HUES48 (cell line): ENCODE data around the gene BRINP1.

ENCODE experiments used
- H3K27ac ChIP-seq: one replicate; pipeline ENCODE4 v1.7.0; 2013; ENCODE audit warnings: low read depth, low read length, inconsistent platforms
- H3K27me3 ChIP-seq: 2 replicates; pipeline ENCODE4 v1.6.1; 2013; ENCODE audit warnings: mild to moderate bottlenecking, low read length; ENCODE audit not compliant: control insufficient read depth, insufficient read depth
- H3K36me3 ChIP-seq: 2 replicates; pipeline ENCODE4 v1.6.1; 2013; ENCODE audit warnings: low read length; ENCODE audit not compliant: control insufficient read depth, insufficient read depth
- H3K4me1 ChIP-seq: 2 replicates; pipeline ENCODE4 v1.6.1; 2013; ENCODE audit warnings: mild to moderate bottlenecking, low read length; ENCODE audit not compliant: control insufficient read depth, insufficient read depth
- H3K4me3 ChIP-seq: 2 replicates; pipeline ENCODE4 v1.5.1; 2013; ENCODE audit warnings: mild to moderate bottlenecking, low read depth, low read length
- H3K9ac ChIP-seq: 2 replicates; pipeline ENCODE4 v1.6.1; 2013; ENCODE audit warnings: mild to moderate bottlenecking, low read depth, low read length, moderate library complexity
- H3K9me3 ChIP-seq: 2 replicates; pipeline ENCODE4 v1.6.1; 2013; ENCODE audit warnings: low read length; ENCODE audit not compliant: control insufficient read depth, insufficient read depth

The BRINP1 gene

GRCh38 chr9:119167267-119167666, 202.0 kb downstream of the BRINP1 start:
- Histone ChIP-seq H3K4me3 (no peak overlapping the region), H3K9me3 (no peaks in the 10 kb centered on the region), H3K27ac (no peak overlapping the region), H3K36me3 (peaks cover 14% of the 10 kb centered on the region), H3K9ac (no peak overlapping the region), H3K27me3 (no peaks in the 10 kb centered on the region), H3K4me1 (no peaks in the 10 kb centered on the region)

- H3K4me3 ChIP-seq, result no peak overlapping the region
- H3K9ac ChIP-seq, result no peak overlapping the region
- no peaks in the 10 kb centered on the region for H3K9me3 ChIP-seq
- H3K27me3 ChIP-seq, result no peaks in the 10 kb centered on the region
- no peak overlapping the region for H3K27ac ChIP-seq
- no peaks in the 10 kb centered on the region for H3K4me1 ChIP-seq
- peaks cover 14% of the 10 kb centered on the region for H3K36me3 ChIP-seq
Measured at GRCh38 chr9:119166096-119166495, 203.1 kb downstream of the BRINP1 start.

GRCh38 chr9:119165131-119165530, 204.1 kb downstream of the BRINP1 start:
- peaks cover 14% of the 10 kb centered on the region for H3K36me3 ChIP-seq
- no peak overlapping the region for H3K27ac ChIP-seq
- H3K4me3 ChIP-seq, result no peak overlapping the region
- no peak overlapping the region for H3K9ac ChIP-seq
- H3K4me1 ChIP-seq, result no peaks in the 10 kb centered on the region
- no peaks in the 10 kb centered on the region for H3K9me3 ChIP-seq
- H3K27me3 ChIP-seq, result no peaks in the 10 kb centered on the region

GRCh38 chr9:119164716-119165115, 204.5 kb downstream of the BRINP1 start:
- no peaks in the 10 kb centered on the region for H3K27me3 ChIP-seq
- H3K9me3 ChIP-seq, result no peaks in the 10 kb centered on the region
- H3K4me1 ChIP-seq, result no peaks in the 10 kb centered on the region
- no peak overlapping the region for H3K4me3 ChIP-seq
- H3K27ac ChIP-seq, result no peak overlapping the region
- no peak overlapping the region for H3K9ac ChIP-seq
- H3K36me3 ChIP-seq, result peaks cover 14% of the 10 kb centered on the region

- Histone ChIP-seq H3K4me1 (no peaks in the 10 kb centered on the region), H3K36me3 (no peaks in the 10 kb centered on the region), H3K9me3 (no peaks in the 10 kb centered on the region), H3K27me3 (no peaks in the 10 kb centered on the region), H3K9ac (no peak overlapping the region), H3K27ac (no peak overlapping the region), H3K4me3 (no peak overlapping the region)
Measured at GRCh38 chr9:119160551-119160950, 208.7 kb downstream of the BRINP1 start.

- 0 out of 2 replicates have a peak, but pooled peaks cover 6% of the 10 kb centered on the region for H3K4me1 ChIP-seq
- H3K27me3 ChIP-seq, result no peaks in the 10 kb centered on the region
- no peak overlapping the region for H3K4me3 ChIP-seq
- H3K9ac ChIP-seq, result no peak overlapping the region
- H3K9me3 ChIP-seq, result no peaks in the 10 kb centered on the region
- H3K27ac ChIP-seq, result no peak overlapping the region
- H3K36me3 ChIP-seq, result no peaks in the 10 kb centered on the region
Measured at GRCh38 chr9:119159386-119159785, 209.8 kb downstream of the BRINP1 start.

- no peaks in the 10 kb centered on the region for H3K27me3 ChIP-seq
- 0 out of 2 replicates have a peak, but pooled peaks cover 6% of the 10 kb centered on the region for H3K4me1 ChIP-seq
- H3K27ac ChIP-seq, result no peak overlapping the region
- H3K36me3 ChIP-seq, result no peaks in the 10 kb centered on the region
- H3K9me3 ChIP-seq, result no peaks in the 10 kb centered on the region
- no peak overlapping the region for H3K9ac ChIP-seq
- no peak overlapping the region for H3K4me3 ChIP-seq
Measured at GRCh38 chr9:119157196-119157595, 212.0 kb downstream of the BRINP1 start.

- Histone ChIP-seq H3K9ac (no peak overlapping the region), H3K27ac (no peak overlapping the region), H3K4me3 (no peak overlapping the region), H3K9me3 (no peaks in the 10 kb centered on the region), H3K36me3 (no peaks in the 10 kb centered on the region), H3K27me3 (no peaks in the 10 kb centered on the region), H3K4me1 (0 out of 2 replicates have a peak, but pooled peaks cover 6% of the 10 kb centered on the region)
Measured at GRCh38 chr9:119156354-119156753, 212.9 kb downstream of the BRINP1 start.

- no peaks in the 10 kb centered on the region for H3K27me3 ChIP-seq
- H3K36me3 ChIP-seq, result no peaks in the 10 kb centered on the region
- H3K9ac ChIP-seq, result no peak overlapping the region
- H3K27ac ChIP-seq, result no peak overlapping the region
- no peaks in the 10 kb centered on the region for H3K9me3 ChIP-seq
- H3K4me3 ChIP-seq, result no peak overlapping the region
- H3K4me1 ChIP-seq, result peaks cover 16% of the 10 kb centered on the region
Measured at GRCh38 chr9:119154527-119154926, 214.7 kb downstream of the BRINP1 start.

- no peak overlapping the region for H3K27ac ChIP-seq
- H3K9me3 ChIP-seq, result no peaks in the 10 kb centered on the region
- H3K27me3 ChIP-seq, result no peaks in the 10 kb centered on the region
- H3K4me1 ChIP-seq, result peaks cover 25% of the 10 kb centered on the region
- no peak overlapping the region for H3K4me3 ChIP-seq
- no peaks in the 10 kb centered on the region for H3K36me3 ChIP-seq
- H3K9ac ChIP-seq, result no peak overlapping the region
Measured at GRCh38 chr9:119153402-119153801, 215.8 kb downstream of the BRINP1 start.

GRCh38 chr9:119148855-119149254, 220.4 kb downstream of the BRINP1 start:
- no peak overlapping the region for H3K9ac ChIP-seq
- no peaks in the 10 kb centered on the region for H3K27me3 ChIP-seq
- H3K27ac ChIP-seq, result no peak overlapping the region
- peaks cover 19% of the 10 kb centered on the region for H3K4me1 ChIP-seq
- H3K36me3 ChIP-seq, result no peaks in the 10 kb centered on the region
- no peaks in the 10 kb centered on the region for H3K9me3 ChIP-seq
- no peak overlapping the region for H3K4me3 ChIP-seq

- no peak overlapping the region for H3K9ac ChIP-seq
- no peaks in the 10 kb centered on the region for H3K27me3 ChIP-seq
- H3K36me3 ChIP-seq, result no peaks in the 10 kb centered on the region
- no peak overlapping the region for H3K27ac ChIP-seq
- H3K4me1 ChIP-seq, result no peaks in the 10 kb centered on the region
- no peak overlapping the region for H3K4me3 ChIP-seq
- no peaks in the 10 kb centered on the region for H3K9me3 ChIP-seq
Measured at GRCh38 chr9:119137479-119137878, 231.8 kb downstream of the BRINP1 start.
